ENCODE results near the gene BMS1.
"Not testable (repeated sequence)": the region's sequence is repeated elsewhere in the genome, so short reads cannot be mapped to it uniquely, and the experiment has no call there.

Gene BMS1

GRCh38 chr10:42816334-42816733 is 33.7 kb downstream of the BMS1 start:
- H3K36me3 ChIP-seq (ENCODE audit: control insufficient read depth in 1 of 2, insufficient read depth in 2 of 2, low read depth in 1 of 2, low read length in 2 of 2): peaks cover 28 to 64% of the 10 kb centered on the region in 2 experiments
- not testable (repeated sequence) for H3K27ac ChIP-seq (ENCODE audit: low read length, poor library complexity, severe bottlenecking); H4K8ac ChIP-seq (ENCODE audit: low read length); H2BK12ac ChIP-seq (ENCODE audit: low read length in 2 of 2); H3K4me2 ChIP-seq (ENCODE audit: low read length, poor library complexity, severe bottlenecking); H3K4ac ChIP-seq (ENCODE audit: low read depth in 1 of 2, low read length in 2 of 2); H4K91ac ChIP-seq (ENCODE audit: low read length); H3K9ac ChIP-seq (ENCODE audit: low read length); H2AK5ac ChIP-seq (ENCODE audit: low read length, severe bottlenecking); H2BK120ac ChIP-seq (ENCODE audit: low read depth, low read length); DNase-seq; H3K4me1 ChIP-seq (ENCODE audit: control insufficient read depth, insufficient read depth, low read depth, low read length); H2AFZ ChIP-seq (ENCODE audit: low read depth, low read length); H2BK15ac ChIP-seq (ENCODE audit: low read depth, poor library complexity, severe bottlenecking); H2BK5ac ChIP-seq (ENCODE audit: low read depth, low read length, poor library complexity, severe bottlenecking); H3K18ac ChIP-seq (ENCODE audit: low read depth in 1 of 2, low read length in 2 of 2); H3K27me3 ChIP-seq (ENCODE audit: control insufficient read depth in 1 of 2, insufficient read depth in 1 of 2, low read length in 2 of 2); H3K14ac ChIP-seq (ENCODE audit: low read length in 2 of 2); H3K4me3 ChIP-seq (ENCODE audit: insufficient read depth in 1 of 2, low read depth in 1 of 2, low read length in 2 of 2); H3K9me3 ChIP-seq (ENCODE audit: control insufficient read depth, low read length); H3K23ac ChIP-seq (ENCODE audit: low read length in 2 of 2)
- 88% methylated on average over 4 of the region's 5 CpGs for WGBS
- H3K79me1 ChIP-seq (replicated peaks; ENCODE audit: low read length, poor library complexity, severe bottlenecking): peaks cover 20% of the 10 kb centered on the region

DNA sequence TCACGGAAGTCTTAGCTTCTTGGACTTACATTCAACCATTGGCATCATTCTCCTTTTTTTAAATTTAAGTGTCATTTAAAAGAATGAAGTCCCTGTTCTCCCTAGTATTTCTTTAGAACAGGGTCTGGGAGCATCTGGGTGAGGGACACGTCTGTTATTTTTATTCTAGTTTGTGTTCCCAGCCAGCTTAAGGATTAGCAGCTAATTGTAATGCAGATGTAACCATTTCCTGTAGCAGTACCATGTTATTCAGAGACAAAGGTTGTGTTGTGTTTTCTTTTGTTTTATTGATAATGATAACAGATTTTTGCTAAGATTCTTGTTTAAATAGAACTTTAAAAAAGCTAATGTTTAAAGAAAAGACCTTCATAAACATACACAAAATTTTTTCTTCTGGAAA is 34.3 kb downstream of the BMS1 start:
- H3K4me1 ChIP-seq (ENCODE audit: control insufficient read depth, insufficient read depth, low read depth, low read length): no peaks in the 10 kb centered on the region
- no peak for DNase-seq
- no peak overlapping the region for H3K4me2 ChIP-seq (ENCODE audit: low read length, poor library complexity, severe bottlenecking)
- no peaks in the 10 kb centered on the region for H3K27me3 ChIP-seq (ENCODE audit: control insufficient read depth in 1 of 2, insufficient read depth in 1 of 2, low read length in 2 of 2)
- 79% methylated on average over 1 of the region's 2 CpGs for WGBS
- no peaks in the 10 kb centered on the region for H3K9me3 ChIP-seq (ENCODE audit: control insufficient read depth, low read length)
- no peak overlapping the region for H3K23ac ChIP-seq (ENCODE audit: low read length in 2 of 2)
- no peak overlapping the region for H3K4ac ChIP-seq (ENCODE audit: low read depth in 1 of 2, low read length in 2 of 2)
- H2AFZ ChIP-seq (ENCODE audit: low read depth, low read length): no peak overlapping the region
- no peak overlapping the region for H2BK120ac ChIP-seq (ENCODE audit: low read depth, low read length)
- H2BK12ac ChIP-seq (ENCODE audit: low read length in 2 of 2): no peak overlapping the region
- no peak overlapping the region for H3K18ac ChIP-seq (ENCODE audit: low read depth in 1 of 2, low read length in 2 of 2)
- H3K14ac ChIP-seq (ENCODE audit: low read length in 2 of 2): no peak overlapping the region
- no peak overlapping the region for H4K91ac ChIP-seq (ENCODE audit: low read length)
- no peak overlapping the region for H4K8ac ChIP-seq (ENCODE audit: low read length)
- H3K79me1 ChIP-seq (replicated peaks; ENCODE audit: low read length, poor library complexity, severe bottlenecking): peaks cover 20% of the 10 kb centered on the region
- peaks cover 27 to 63% of the 10 kb centered on the region in 2 experiments for H3K36me3 ChIP-seq (ENCODE audit: control insufficient read depth in 1 of 2, insufficient read depth in 2 of 2, low read depth in 1 of 2, low read length in 2 of 2)
- H3K4me3 ChIP-seq (ENCODE audit: insufficient read depth in 1 of 2, low read depth in 1 of 2, low read length in 2 of 2): no peak overlapping the region
- H2BK5ac ChIP-seq (ENCODE audit: low read depth, low read length, poor library complexity, severe bottlenecking): no peak overlapping the region
- no peak overlapping the region for H3K9ac ChIP-seq (ENCODE audit: low read length)
- no peak overlapping the region for H2AK5ac ChIP-seq (ENCODE audit: low read length, severe bottlenecking)
- H2BK15ac ChIP-seq (ENCODE audit: low read depth, poor library complexity, severe bottlenecking): no peak overlapping the region
- no peak overlapping the region for H3K27ac ChIP-seq (ENCODE audit: low read length, poor library complexity, severe bottlenecking)

GRCh38 chr10:42817417-42817816 is 34.8 kb downstream of the BMS1 start:
- H4K91ac ChIP-seq (ENCODE audit: low read length); H3K4ac ChIP-seq (ENCODE audit: low read depth in 1 of 2, low read length in 2 of 2); H2AFZ ChIP-seq (ENCODE audit: low read depth, low read length); H3K9ac ChIP-seq (ENCODE audit: low read length); H2BK12ac ChIP-seq (ENCODE audit: low read length in 2 of 2); H2BK15ac ChIP-seq (ENCODE audit: low read depth, poor library complexity, severe bottlenecking); H2BK5ac ChIP-seq (ENCODE audit: low read depth, low read length, poor library complexity, severe bottlenecking); H3K27ac ChIP-seq (ENCODE audit: low read length, poor library complexity, severe bottlenecking); H2BK120ac ChIP-seq (ENCODE audit: low read depth, low read length); H3K4me2 ChIP-seq (ENCODE audit: low read length, poor library complexity, severe bottlenecking); H4K8ac ChIP-seq (ENCODE audit: low read length); H3K4me3 ChIP-seq (ENCODE audit: insufficient read depth in 1 of 2, low read depth in 1 of 2, low read length in 2 of 2); H2AK5ac ChIP-seq (ENCODE audit: low read length, severe bottlenecking); H3K27me3 ChIP-seq (ENCODE audit: control insufficient read depth in 1 of 2, insufficient read depth in 1 of 2, low read length in 2 of 2); H3K4me1 ChIP-seq (ENCODE audit: control insufficient read depth, insufficient read depth, low read depth, low read length); H3K9me3 ChIP-seq (ENCODE audit: control insufficient read depth, low read length); H3K23ac ChIP-seq (ENCODE audit: low read length in 2 of 2); H3K18ac ChIP-seq (ENCODE audit: low read depth in 1 of 2, low read length in 2 of 2); H3K14ac ChIP-seq (ENCODE audit: low read length in 2 of 2); DNase-seq: not testable (repeated sequence)
- H3K36me3 ChIP-seq (ENCODE audit: control insufficient read depth in 1 of 2, insufficient read depth in 2 of 2, low read depth in 1 of 2, low read length in 2 of 2): peaks cover 22 to 62% of the 10 kb centered on the region in 2 experiments
- WGBS: 100% methylated on average over 3 of the region's 3 CpGs
- peaks cover 15% of the 10 kb centered on the region for H3K79me1 ChIP-seq (replicated peaks; ENCODE audit: low read length, poor library complexity, severe bottlenecking)

GRCh38 chr10:42826759-42827158 is 44.2 kb downstream of the BMS1 start:
- not testable (repeated sequence) for H3K14ac ChIP-seq (ENCODE audit: low read length in 2 of 2); H3K4me1 ChIP-seq (ENCODE audit: control insufficient read depth, insufficient read depth, low read depth, low read length); DNase-seq; H3K27ac ChIP-seq (ENCODE audit: low read length, poor library complexity, severe bottlenecking); H2BK5ac ChIP-seq (ENCODE audit: low read depth, low read length, poor library complexity, severe bottlenecking); H2AK5ac ChIP-seq (ENCODE audit: low read length, severe bottlenecking); H3K9ac ChIP-seq (ENCODE audit: low read length); H2BK120ac ChIP-seq (ENCODE audit: low read depth, low read length); H2BK12ac ChIP-seq (ENCODE audit: low read length in 2 of 2); H3K27me3 ChIP-seq (ENCODE audit: control insufficient read depth in 1 of 2, insufficient read depth in 1 of 2, low read length in 2 of 2); H3K18ac ChIP-seq (ENCODE audit: low read depth in 1 of 2, low read length in 2 of 2); H3K4me3 ChIP-seq (ENCODE audit: insufficient read depth in 1 of 2, low read depth in 1 of 2, low read length in 2 of 2); H4K91ac ChIP-seq (ENCODE audit: low read length); H3K9me3 ChIP-seq (ENCODE audit: control insufficient read depth, low read length); H3K23ac ChIP-seq (ENCODE audit: low read length in 2 of 2); H2AFZ ChIP-seq (ENCODE audit: low read depth, low read length); H3K4ac ChIP-seq (ENCODE audit: low read depth in 1 of 2, low read length in 2 of 2); H3K4me2 ChIP-seq (ENCODE audit: low read length, poor library complexity, severe bottlenecking); H2BK15ac ChIP-seq (ENCODE audit: low read depth, poor library complexity, severe bottlenecking); H4K8ac ChIP-seq (ENCODE audit: low read length)
- H3K79me1 ChIP-seq (replicated peaks; ENCODE audit: low read length, poor library complexity, severe bottlenecking): peaks cover 14% of the 10 kb centered on the region
- peaks cover 44 to 68% of the 10 kb centered on the region in 2 experiments for H3K36me3 ChIP-seq (ENCODE audit: control insufficient read depth in 1 of 2, insufficient read depth in 2 of 2, low read depth in 1 of 2, low read length in 2 of 2)
- WGBS: 84% methylated on average over 6 of the region's 6 CpGs
